H9 (cell line): ENCODE results near the gene MRPS18A. TPM values are rescaled to one million over a fixed set of nuclear protein-coding genes. Genes with fewer than 3 reads are reported as not detected.
A peak's percentile ranks its signal among the peaks of the same experiment; 100 is the strongest.

Source experiments
- DNase-seq: peaks from one replicate; pipeline ENCODE4 v3.0.0-alpha.2; 2017
- H2AFZ ChIP-seq: one replicate; pipeline ENCODE4 v1.6.1; 2013; ENCODE audit warnings: mild to moderate bottlenecking, low read length, control low read depth, moderate library complexity
- H2AK5ac ChIP-seq: 2 replicates; pipeline ENCODE4 v1.6.1; 2013; ENCODE audit warnings: low read length, control low read depth, mixed read lengths; ENCODE audit not compliant: insufficient read length
- H2BK120ac ChIP-seq: one replicate; pipeline ENCODE4 v1.6.1; 2013; ENCODE audit warnings: low read depth, mild to moderate bottlenecking, low read length, control low read depth, inconsistent platforms; ENCODE audit not compliant: poor library complexity, severe bottlenecking
- H2BK12ac ChIP-seq: 2 replicates; pipeline ENCODE4 v1.6.1; 2013; ENCODE audit warnings: low read length, control low read depth, mixed read lengths, low read depth; ENCODE audit not compliant: insufficient read length
- H2BK15ac ChIP-seq: 2 replicates; pipeline ENCODE4 v1.6.1; 2013; ENCODE audit warnings: low read depth, low read length, control low read depth
- H2BK20ac ChIP-seq: one replicate; pipeline ENCODE4 v1.6.1; 2013; ENCODE audit warnings: low read depth, mild to moderate bottlenecking, low read length, control low read depth, inconsistent platforms; ENCODE audit not compliant: poor library complexity, severe bottlenecking
- H2BK5ac ChIP-seq: 2 replicates; pipeline ENCODE4 v1.6.1; 2013; ENCODE audit warnings: low read length, control low read depth, mixed read lengths; ENCODE audit not compliant: insufficient read length
- H3K14ac ChIP-seq: 2 replicates; pipeline ENCODE4 v1.6.1; 2013; ENCODE audit warnings: low read length, control low read depth; ENCODE audit not compliant: insufficient read depth
- H3K18ac ChIP-seq: 2 replicates; pipeline ENCODE4 v1.6.1; 2013; ENCODE audit warnings: low read depth, mild to moderate bottlenecking, mixed read lengths, low read length, control low read depth; ENCODE audit not compliant: insufficient read length
- H3K23ac ChIP-seq: 2 replicates; pipeline ENCODE4 v1.6.1; 2013; ENCODE audit warnings: low read length, control low read depth, mixed read lengths, low read depth; ENCODE audit not compliant: insufficient read length
- H3K23me2 ChIP-seq: 2 replicates; pipeline ENCODE4 v1.6.1; 2013; ENCODE audit warnings: low read depth, mild to moderate bottlenecking, mixed read lengths, low read length, control low read depth; ENCODE audit not compliant: insufficient read length, poor library complexity, severe bottlenecking
- H3K27ac ChIP-seq: 2 replicates; pipeline ENCODE4 v1.5.1; 2013; ENCODE audit warnings: low read length, control low read depth, mixed read lengths, low read depth; ENCODE audit not compliant: insufficient read length
- H3K27me3 ChIP-seq: 2 replicates; pipeline ENCODE4 v1.6.1; 2013; ENCODE audit warnings: low read length, control low read depth, inconsistent platforms; ENCODE audit not compliant: insufficient read depth
- H3K4ac ChIP-seq: 2 replicates; pipeline ENCODE4 v1.6.1; 2013; ENCODE audit warnings: low read depth, mild to moderate bottlenecking, control low read depth, inconsistent platforms, low read length, moderate library complexity
- H3K4me1 ChIP-seq: 2 replicates; pipeline ENCODE4 v1.6.1; 2013; ENCODE audit warnings: low read length, control low read depth, inconsistent platforms; ENCODE audit not compliant: insufficient read depth
- H3K4me2 ChIP-seq: 2 replicates; pipeline ENCODE4 v1.6.1; 2013; ENCODE audit warnings: low read length, control low read depth, mixed read lengths; ENCODE audit not compliant: insufficient read length, insufficient read depth
- H3K56ac ChIP-seq: 2 replicates; pipeline ENCODE4 v1.6.1; 2013; ENCODE audit warnings: low read depth, mild to moderate bottlenecking, mixed read lengths, low read length, control low read depth; ENCODE audit not compliant: insufficient read length
- H3K79me1 ChIP-seq: 2 replicates; pipeline ENCODE4 v1.6.1; 2013; ENCODE audit warnings: low read depth, mild to moderate bottlenecking, moderate library complexity, low read length, control low read depth, inconsistent platforms; ENCODE audit not compliant: insufficient read depth, poor library complexity, severe bottlenecking
- H3K79me2 ChIP-seq: 2 replicates; pipeline ENCODE4 v1.6.1; 2013; ENCODE audit warnings: low read length, control low read depth, inconsistent platforms; ENCODE audit not compliant: insufficient read depth
- H3K9ac ChIP-seq: 2 replicates; pipeline ENCODE4 v1.6.1; 2013; ENCODE audit warnings: low read length, control low read depth, mixed read lengths; ENCODE audit not compliant: insufficient read length; ENCODE audit errors: extremely low read depth
- H3K9me3 ChIP-seq: one replicate; pipeline ENCODE4 v1.6.1; 2013; ENCODE audit warnings: low read depth, low read length, inconsistent platforms; ENCODE audit not compliant: control insufficient read depth
- H3T11ph ChIP-seq: one replicate; pipeline ENCODE4 v1.6.1; 2013; ENCODE audit warnings: mild to moderate bottlenecking, low read length, control low read depth, inconsistent platforms
- H4K20me1 ChIP-seq: one replicate; pipeline ENCODE4 v1.6.1; 2013; ENCODE audit not compliant: control insufficient read depth, insufficient read length, insufficient read depth
- H4K5ac ChIP-seq: 2 replicates; pipeline ENCODE4 v1.6.1; 2013; ENCODE audit warnings: low read depth, mild to moderate bottlenecking, mixed read lengths, low read length, control low read depth; ENCODE audit not compliant: insufficient read length
- H4K8ac ChIP-seq: replicated peaks from 2 replicates; pipeline ENCODE4 v1.6.1; 2013; ENCODE audit warnings: low read length, control low read depth, mixed read lengths, low read depth; ENCODE audit not compliant: insufficient read length
- H4K91ac ChIP-seq: 2 replicates; pipeline ENCODE4 v1.6.1; 2013; ENCODE audit warnings: low read depth, mild to moderate bottlenecking, moderate library complexity, mixed read lengths, low read length, control low read depth; ENCODE audit not compliant: insufficient read length
- H3K27ac Mint-ChIP-seq, 3 experiments: 2 replicates in 2 of 3; 3 replicates in 1 of 3; pipeline ENCODE4 v1.8.0; 2020 to 2021; ENCODE audit warnings: mixed read lengths in 3 of 3, mild to moderate bottlenecking in 1 of 3, moderate library complexity in 1 of 3
- H3K27me3 Mint-ChIP-seq: 2 replicates; pipeline ENCODE4 v1.8.0; 2021; ENCODE audit warnings: low read depth, mild to moderate bottlenecking, moderate library complexity, mixed read lengths
- H3K36me3 Mint-ChIP-seq, 3 experiments: 2 replicates in 2 of 3; 3 replicates in 1 of 3; pipeline ENCODE4 v1.8.0; 2020 to 2021; ENCODE audit warnings: low read depth in 3 of 3, mixed read lengths in 3 of 3; ENCODE audit not compliant: insufficient read depth in 1 of 3
- H3K4me1 Mint-ChIP-seq, 2 experiments: 2 replicates each; pipeline ENCODE4 v1.8.0; 2020; ENCODE audit warnings: mixed read lengths in 2 of 2
- H3K4me3 Mint-ChIP-seq, 2 experiments: 2 replicates in 1 of 2; 3 replicates in 1 of 2; pipeline ENCODE4 v1.8.0; 2020 to 2021; ENCODE audit warnings: mild to moderate bottlenecking in 2 of 2, mixed read lengths in 2 of 2, moderate library complexity in 1 of 2
- H3K9me3 Mint-ChIP-seq, 2 experiments: 2 replicates in 1 of 2; 3 replicates in 1 of 2; pipeline ENCODE4 v1.8.0; 2020; ENCODE audit warnings: mild to moderate bottlenecking in 2 of 2, mixed read lengths in 2 of 2, moderate library complexity in 1 of 2
- WGBS: extraction: QIAGEN DNeasy Blood & Tissue Kit; methylation state at CpG from one replicate; pipeline ENCODE4 v1.1.7; 2013; ENCODE audit warnings: missing lambda C conversion rate, low lambda C conversion rate, mixed read lengths; ENCODE audit not compliant: insufficient read length; ENCODE audit errors: extremely low coverage; 5-methylcytosine and 5-hydroxymethylcytosine counted together
- total RNA-seq: library from RNA; stranded (reverse); gene quantifications from 2 replicates; pipeline ENCODE4 v1.2.1, GENCODE V29; 2021
- TF ChIP-seq, protein P1 (sequence below): fragments of 200-600 bp; sonication (generic); conservative IDR thresholded peaks from 3 replicates; pipeline ENCODE4 v1.8.0; 2021; ENCODE audit warnings: antibody characterized with exemption, mild to moderate bottlenecking

MRPS18A gene
- total RNA-seq, 1 experiment from 2014 or later, result 65.1 TPM

- Histone ChIP-seq H3K23ac (no peak overlapping the region), H2BK20ac (no peak overlapping the region), H3K79me2 (no peaks in the 10 kb centered on the region), H2AFZ (no peak overlapping the region), H4K8ac (no peak overlapping the region), H3K9ac (no peak overlapping the region), H3K56ac (no peak overlapping the region), H4K91ac (no peak overlapping the region), H2BK120ac (no peak overlapping the region), H3K9me3 (no peaks in the 10 kb centered on the region), H3K27ac (no peak overlapping the region), H4K20me1 (no peaks in the 10 kb centered on the region), H3K4me2 (no peak overlapping the region), H2BK12ac (no peak overlapping the region), H3K14ac (no peak overlapping the region), H3K23me2 (no peaks in the 10 kb centered on the region), H2BK5ac (no peak overlapping the region), H3T11ph (no peak overlapping the region), H3K4ac (no peak overlapping the region), H2BK15ac (no peak overlapping the region), H3K18ac (no peak overlapping the region), H3K4me1 (no peaks in the 10 kb centered on the region), H3K79me1 (no peaks in the 10 kb centered on the region), H2AK5ac (no peak overlapping the region), H3K27me3 (no peaks in the 10 kb centered on the region), H4K5ac (no peak overlapping the region)
- DNase-seq, result peak; percentile 13
- Mint-ChIP-seq H3K4me3 (no peak overlapping the region), H3K27me3 (peaks cover 1% of the 10 kb centered on the region; the same call in 1 of the 2 replicates), H3K36me3 (peaks cover 0 to 8% (median 0%) of the 10 kb centered on the region in 3 experiments; a peak in 4 of 7 replicates), H3K9me3 (peaks cover 7% of the 10 kb centered on the region in 2 experiments), H3K4me1 (peaks cover 9 to 28% of the 10 kb centered on the region in 2 experiments), H3K27ac (peak overlapping the region in 1 of 3 experiments; percentile 57; a peak in 1 of 7 replicates)
- no CpG with 5 or more reads among the region's 2 CpGs for WGBS
- TF ChIP-seq, protein P1, sequence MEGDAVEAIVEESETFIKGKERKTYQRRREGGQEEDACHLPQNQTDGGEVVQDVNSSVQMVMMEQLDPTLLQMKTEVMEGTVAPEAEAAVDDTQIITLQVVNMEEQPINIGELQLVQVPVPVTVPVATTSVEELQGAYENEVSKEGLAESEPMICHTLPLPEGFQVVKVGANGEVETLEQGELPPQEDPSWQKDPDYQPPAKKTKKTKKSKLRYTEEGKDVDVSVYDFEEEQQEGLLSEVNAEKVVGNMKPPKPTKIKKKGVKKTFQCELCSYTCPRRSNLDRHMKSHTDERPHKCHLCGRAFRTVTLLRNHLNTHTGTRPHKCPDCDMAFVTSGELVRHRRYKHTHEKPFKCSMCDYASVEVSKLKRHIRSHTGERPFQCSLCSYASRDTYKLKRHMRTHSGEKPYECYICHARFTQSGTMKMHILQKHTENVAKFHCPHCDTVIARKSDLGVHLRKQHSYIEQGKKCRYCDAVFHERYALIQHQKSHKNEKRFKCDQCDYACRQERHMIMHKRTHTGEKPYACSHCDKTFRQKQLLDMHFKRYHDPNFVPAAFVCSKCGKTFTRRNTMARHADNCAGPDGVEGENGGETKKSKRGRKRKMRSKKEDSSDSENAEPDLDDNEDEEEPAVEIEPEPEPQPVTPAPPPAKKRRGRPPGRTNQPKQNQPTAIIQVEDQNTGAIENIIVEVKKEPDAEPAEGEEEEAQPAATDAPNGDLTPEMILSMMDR, result no peak
These were observed 48.1 kb upstream of the MRPS18A start for GRCh38 chr6:43735642-43736199.
